Measurements from ENCODE around the gene SYT9.

The SYT9 gene

GRCh38 chr11:7291100-7291829, 39.6 kb downstream of the SYT9 start:
- Mint-ChIP-seq H3K27ac (no peak overlapping the region), H3K4me3 (no peak overlapping the region), H3K4me1 (no peaks in the 10 kb centered on the region), H3K9me3 (peaks cover 15% of the 10 kb centered on the region), H3K27me3 (ENCODE audit: low read depth, poor library complexity) (peaks cover 3% of the 10 kb centered on the region), H3K36me3 (ENCODE audit: low read depth) (no peaks in the 10 kb centered on the region)
- TF ChIP-seq CTCF (IDR thresholded peaks at IDR 0.05): no peak
- DNase-seq: no peak

DNA sequence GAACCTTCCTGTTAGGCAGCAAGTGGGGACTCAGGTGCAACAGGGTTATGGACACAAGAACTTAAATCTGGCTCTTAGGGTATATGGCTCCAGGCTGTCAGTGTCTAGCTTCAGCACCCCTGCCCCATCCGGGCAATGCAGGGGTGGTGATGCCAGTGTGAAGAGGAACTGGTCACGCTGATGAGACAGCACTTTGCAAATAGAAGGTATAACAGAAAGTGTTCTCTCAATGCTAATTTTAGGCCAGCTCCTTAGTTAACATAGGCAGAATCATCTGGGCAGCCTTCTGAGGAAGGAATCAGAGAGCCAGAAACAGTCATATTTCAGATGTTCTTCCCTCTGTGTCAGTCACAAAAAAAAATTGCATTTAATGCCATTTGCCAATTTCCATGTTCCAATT, 41.2 kb downstream of the SYT9 start:
- Mint-ChIP-seq H3K4me1 (no peaks in the 10 kb centered on the region), H3K4me3 (no peak overlapping the region), H3K27ac (no peak overlapping the region), H3K9me3 (peaks cover 4% of the 10 kb centered on the region), H3K36me3 (ENCODE audit: low read depth) (no peaks in the 10 kb centered on the region), H3K27me3 (ENCODE audit: low read depth, poor library complexity) (no peaks in the 10 kb centered on the region)
- no peak for TF ChIP-seq CTCF (IDR thresholded peaks at IDR 0.05)
- no peak for DNase-seq

- peaks cover 4% of the 10 kb centered on the region for H3K27me3 Mint-ChIP-seq (ENCODE audit: low read depth, poor library complexity)
- no peak overlapping the region for H3K4me3 Mint-ChIP-seq
- TF ChIP-seq CTCF (IDR thresholded peaks at IDR 0.05): no peak
- H3K36me3 Mint-ChIP-seq (ENCODE audit: low read depth): no peaks in the 10 kb centered on the region
- peaks cover 4% of the 10 kb centered on the region for H3K9me3 Mint-ChIP-seq
- H3K4me1 Mint-ChIP-seq: no peaks in the 10 kb centered on the region
- no peak for DNase-seq
- no peak overlapping the region for H3K27ac Mint-ChIP-seq
These were observed 47.7 kb downstream of the SYT9 start for GRCh38 chr11:7299393-7299792.

- Mint-ChIP-seq H3K36me3 (ENCODE audit: low read depth) (no peaks in the 10 kb centered on the region), H3K4me1 (no peaks in the 10 kb centered on the region), H3K27me3 (ENCODE audit: low read depth, poor library complexity) (peaks cover 4% of the 10 kb centered on the region), H3K9me3 (peaks cover 4% of the 10 kb centered on the region), H3K4me3 (no peak overlapping the region), H3K27ac (no peak overlapping the region)
- TF ChIP-seq CTCF (IDR thresholded peaks at IDR 0.05): no peak
- DNase-seq: no peak
These were observed 48.6 kb downstream of the SYT9 start for GRCh38 chr11:7300281-7300680.

- no peaks in the 10 kb centered on the region for H3K36me3 Mint-ChIP-seq (ENCODE audit: low read depth)
- H3K27me3 Mint-ChIP-seq (ENCODE audit: low read depth, poor library complexity): peaks cover 4% of the 10 kb centered on the region
- no peak overlapping the region for H3K27ac Mint-ChIP-seq
- no peak for TF ChIP-seq CTCF (IDR thresholded peaks at IDR 0.05)
- no peaks in the 10 kb centered on the region for H3K4me1 Mint-ChIP-seq
- no peaks in the 10 kb centered on the region for H3K9me3 Mint-ChIP-seq
- no peak overlapping the region for H3K4me3 Mint-ChIP-seq
- no peak for DNase-seq
These were observed 51.4 kb downstream of the SYT9 start for GRCh38 chr11:7303146-7303545.

DNA sequence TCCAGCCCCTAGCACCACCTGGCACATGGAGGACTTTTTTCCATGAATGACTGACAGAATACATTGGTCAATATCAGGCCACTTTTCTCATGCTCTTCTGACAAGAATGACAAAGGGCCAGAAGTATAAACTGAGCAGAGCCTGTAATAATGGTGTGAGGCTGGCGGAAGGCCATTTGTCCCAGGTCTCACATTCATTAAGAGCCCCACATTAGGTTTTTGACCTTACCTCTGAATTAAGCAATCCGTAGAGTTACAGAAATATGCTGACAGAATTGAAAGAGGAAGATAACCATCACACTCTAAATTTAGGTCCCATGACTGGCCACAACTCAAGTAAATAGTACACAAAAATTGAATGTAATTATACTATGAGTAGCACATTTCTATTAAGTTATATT, 55.2 kb downstream of the SYT9 start:
- no peak for TF ChIP-seq CTCF (IDR thresholded peaks at IDR 0.05)
- no peak overlapping the region for H3K27ac Mint-ChIP-seq
- DNase-seq: no peak
- no peaks in the 10 kb centered on the region for H3K36me3 Mint-ChIP-seq (ENCODE audit: low read depth)
- peaks cover 6% of the 10 kb centered on the region for H3K4me1 Mint-ChIP-seq
- H3K27me3 Mint-ChIP-seq (ENCODE audit: low read depth, poor library complexity): peaks cover 7% of the 10 kb centered on the region
- no peak overlapping the region for H3K4me3 Mint-ChIP-seq
- no peaks in the 10 kb centered on the region for H3K9me3 Mint-ChIP-seq
